ENCODE results near the gene GRID2.
"Not testable (repeated sequence)": the region's sequence is repeated elsewhere in the genome, so short reads cannot be mapped to it uniquely, and the experiment has no call there.

GRID2 gene

DNA sequence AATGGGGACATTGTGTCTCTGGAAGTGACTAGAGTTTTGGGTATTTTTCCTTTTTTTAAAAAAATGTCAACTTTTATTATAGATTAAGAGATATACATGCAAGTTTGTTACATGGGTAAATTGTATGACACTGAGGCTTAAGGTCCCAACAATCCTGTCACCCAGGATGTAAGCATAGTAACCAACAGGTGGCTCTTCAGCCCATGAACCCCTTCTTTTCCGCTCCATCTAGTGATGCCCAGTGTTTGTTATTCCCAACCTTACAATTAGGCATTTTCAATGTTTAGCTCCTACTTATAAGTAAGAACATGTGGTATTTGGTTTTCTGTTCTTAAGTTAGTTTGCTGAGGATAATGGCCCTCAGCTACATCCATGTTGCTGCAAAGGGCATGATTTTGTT lies 102.7 kb downstream of the GRID2 start:
- Mint-ChIP-seq H3K27me3 (ENCODE audit: low read depth) (no peaks in the 10 kb centered on the region), H3K36me3 (ENCODE audit: low read depth) (no peaks in the 10 kb centered on the region), H3K9me3 (no peaks in the 10 kb centered on the region), H3K27ac (no peak overlapping the region), H3K4me3 (no peak overlapping the region), H3K4me1 (no peaks in the 10 kb centered on the region)
- TF ChIP-seq, protein P1, sequence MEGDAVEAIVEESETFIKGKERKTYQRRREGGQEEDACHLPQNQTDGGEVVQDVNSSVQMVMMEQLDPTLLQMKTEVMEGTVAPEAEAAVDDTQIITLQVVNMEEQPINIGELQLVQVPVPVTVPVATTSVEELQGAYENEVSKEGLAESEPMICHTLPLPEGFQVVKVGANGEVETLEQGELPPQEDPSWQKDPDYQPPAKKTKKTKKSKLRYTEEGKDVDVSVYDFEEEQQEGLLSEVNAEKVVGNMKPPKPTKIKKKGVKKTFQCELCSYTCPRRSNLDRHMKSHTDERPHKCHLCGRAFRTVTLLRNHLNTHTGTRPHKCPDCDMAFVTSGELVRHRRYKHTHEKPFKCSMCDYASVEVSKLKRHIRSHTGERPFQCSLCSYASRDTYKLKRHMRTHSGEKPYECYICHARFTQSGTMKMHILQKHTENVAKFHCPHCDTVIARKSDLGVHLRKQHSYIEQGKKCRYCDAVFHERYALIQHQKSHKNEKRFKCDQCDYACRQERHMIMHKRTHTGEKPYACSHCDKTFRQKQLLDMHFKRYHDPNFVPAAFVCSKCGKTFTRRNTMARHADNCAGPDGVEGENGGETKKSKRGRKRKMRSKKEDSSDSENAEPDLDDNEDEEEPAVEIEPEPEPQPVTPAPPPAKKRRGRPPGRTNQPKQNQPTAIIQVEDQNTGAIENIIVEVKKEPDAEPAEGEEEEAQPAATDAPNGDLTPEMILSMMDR (IDR thresholded peaks at IDR 0.05; ENCODE audit: unreplicated experiment in 3 of 3), result no peak

DNA sequence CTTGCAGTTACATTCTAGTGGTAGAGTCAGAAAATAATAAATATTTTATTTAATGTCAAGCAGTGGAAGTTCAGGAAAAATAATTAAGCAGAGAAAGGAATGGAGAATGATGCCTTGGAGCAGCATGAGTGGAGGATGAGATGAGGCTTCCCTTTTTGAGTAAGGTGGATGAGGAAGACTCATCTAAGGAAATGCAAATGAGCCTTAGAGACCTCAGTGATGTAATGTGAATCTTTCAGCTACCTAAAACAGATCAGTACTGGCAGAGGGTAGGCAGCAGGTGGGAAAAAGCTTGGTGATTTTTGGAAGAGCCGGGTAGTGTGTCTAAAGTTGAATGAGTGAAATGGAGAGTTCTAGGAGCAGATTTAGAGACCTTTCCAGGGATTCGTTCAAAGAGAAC lies 118.2 kb downstream of the GRID2 start:
- H3K9me3 Mint-ChIP-seq, result no peaks in the 10 kb centered on the region
- H3K36me3 Mint-ChIP-seq (ENCODE audit: low read depth), result no peaks in the 10 kb centered on the region
- H3K4me1 Mint-ChIP-seq, result no peaks in the 10 kb centered on the region
- no peak overlapping the region for H3K27ac Mint-ChIP-seq
- H3K4me3 Mint-ChIP-seq, result no peak overlapping the region
- no peaks in the 10 kb centered on the region for H3K27me3 Mint-ChIP-seq (ENCODE audit: low read depth)
- TF ChIP-seq, protein P1 (IDR thresholded peaks at IDR 0.05; ENCODE audit: unreplicated experiment in 3 of 3), result no peak

GRCh38 chr4:92433272-92433758 lies 129.5 kb downstream of the GRID2 start:
- TF ChIP-seq, protein P1 (IDR thresholded peaks at IDR 0.05; ENCODE audit: unreplicated experiment in 3 of 3), result no peak
- no peak overlapping the region for H3K27ac Mint-ChIP-seq
- no peak overlapping the region for H3K4me3 Mint-ChIP-seq
- no peaks in the 10 kb centered on the region for H3K4me1 Mint-ChIP-seq
- no peaks in the 10 kb centered on the region for H3K27me3 Mint-ChIP-seq (ENCODE audit: low read depth)
- peaks cover 19% of the 10 kb centered on the region for H3K9me3 Mint-ChIP-seq
- H3K36me3 Mint-ChIP-seq (ENCODE audit: low read depth), result no peaks in the 10 kb centered on the region

- H3K4me1 Mint-ChIP-seq; H3K27me3 Mint-ChIP-seq (ENCODE audit: low read depth); H3K27ac Mint-ChIP-seq; H3K4me3 Mint-ChIP-seq; H3K9me3 Mint-ChIP-seq; H3K36me3 Mint-ChIP-seq (ENCODE audit: low read depth): not testable (repeated sequence)
Observed at GRCh38 chr4:92438722-92439121, 135.0 kb downstream of the GRID2 start.

DNA sequence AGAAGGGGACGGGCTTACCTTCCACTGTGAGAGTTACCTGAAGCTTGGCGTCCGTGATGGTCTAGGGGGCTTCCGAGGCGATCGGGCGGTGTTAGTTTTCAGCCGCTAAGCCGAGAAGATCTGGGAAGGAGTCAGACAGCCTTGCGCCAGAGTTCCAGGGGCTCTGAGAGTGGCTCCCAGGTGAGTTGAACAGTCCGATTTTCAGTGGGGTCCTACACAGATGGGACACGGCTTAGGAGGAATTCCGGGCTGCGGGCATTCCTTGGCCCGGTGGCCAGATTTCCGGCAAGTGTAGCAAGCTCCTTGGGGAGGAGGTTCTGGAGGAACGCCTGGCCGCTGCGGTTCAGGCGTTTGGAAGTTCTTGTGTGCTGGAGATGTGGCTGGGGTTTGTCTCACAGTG lies 138.4 kb downstream of the GRID2 start:
- not testable (repeated sequence) for H3K36me3 Mint-ChIP-seq (ENCODE audit: low read depth); H3K4me1 Mint-ChIP-seq; H3K4me3 Mint-ChIP-seq; H3K9me3 Mint-ChIP-seq; H3K27me3 Mint-ChIP-seq (ENCODE audit: low read depth); H3K27ac Mint-ChIP-seq

GRCh38 chr4:92444143-92444843 lies 140.5 kb downstream of the GRID2 start:
- H3K4me3 Mint-ChIP-seq; H3K9me3 Mint-ChIP-seq; H3K4me1 Mint-ChIP-seq; H3K36me3 Mint-ChIP-seq (ENCODE audit: low read depth); H3K27ac Mint-ChIP-seq; H3K27me3 Mint-ChIP-seq (ENCODE audit: low read depth): not testable (repeated sequence)

DNA sequence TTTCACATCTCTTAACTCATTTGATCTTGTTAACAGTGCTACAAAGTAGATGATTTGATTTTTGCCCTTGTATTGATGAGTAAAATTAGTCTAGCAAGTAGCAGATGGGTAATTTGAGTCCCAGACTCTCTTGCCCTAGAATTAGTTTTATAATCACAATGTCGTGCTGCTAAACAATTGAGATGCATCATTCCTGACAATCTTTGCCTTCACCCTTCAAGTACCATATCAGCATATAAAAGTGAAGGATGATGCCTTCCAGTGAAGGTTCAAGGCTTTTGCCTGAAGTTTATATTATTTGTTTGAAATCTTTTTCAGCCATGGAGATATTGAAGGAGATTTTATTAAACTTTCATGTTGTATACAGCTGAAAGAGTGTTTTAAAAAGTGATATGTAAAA lies 141.4 kb downstream of the GRID2 start:
- no peaks in the 10 kb centered on the region for H3K9me3 Mint-ChIP-seq
- TF ChIP-seq, protein P1 (IDR thresholded peaks at IDR 0.05; ENCODE audit: unreplicated experiment in 3 of 3), result no peak
- peaks cover 4% of the 10 kb centered on the region for H3K27me3 Mint-ChIP-seq (ENCODE audit: low read depth)
- H3K36me3 Mint-ChIP-seq (ENCODE audit: low read depth), result no peaks in the 10 kb centered on the region
- no peak overlapping the region for H3K27ac Mint-ChIP-seq
- no peak overlapping the region for H3K4me3 Mint-ChIP-seq
- H3K4me1 Mint-ChIP-seq, result peaks cover 6% of the 10 kb centered on the region

All from nephron (organoid).